Endothelial cell of umbilical vein (primary cell): ENCODE results near the gene EXOC6B. TPM values are rescaled to one million over a fixed set of nuclear protein-coding genes. Genes with fewer than 3 reads are reported as not detected.

Source experiments
- BruUV-seq: library from RNA; stranded (reverse); fragments of 400-500 nt; replicated peaks from 2 replicates; lab custom pipeline; 2021; lab: Mats Ljungman, UMichigan
- CTCF ChIA-PET: fragments of 300-600, 350-600 bp; sonication (Branson Sonifier 250); formaldehyde crosslinking; loops from one replicate; lab custom pipeline; 2021; ENCODE audit warnings: antibody characterized with exemption, inconsistent platforms; lab: Charles Lee
- POLR2A ChIA-PET: fragments of 300-600, 350-600 bp; sonication (Branson Sonifier 250); formaldehyde crosslinking; loops from one replicate; lab custom pipeline; 2021; ENCODE audit warnings: antibody characterized with exemption, inconsistent platforms; lab: Charles Lee
- DNase-seq: peaks from one replicate; pipeline ENCODE4 v3.0.0-alpha.2; 2011; ENCODE audit warnings: low read depth, low spot score
- FAIRE-seq: peaks from 2 replicates; lab custom pipeline; 2011; peaks lifted over from hg19 to GRCh38; lab: Jason Lieb, UNC
- H2AFZ ChIP-seq: 2 replicates; pipeline ENCODE4 v1.6.0; 2012; ENCODE audit warnings: low read depth, low read length, control low read depth, inconsistent platforms
- H3K27ac ChIP-seq: 2 replicates; pipeline ENCODE4 v1.5.1; 2011; ENCODE audit warnings: low read depth, mild to moderate bottlenecking, control low read depth, low read length, moderate library complexity; ENCODE audit not compliant: insufficient read depth
- H3K27me3 ChIP-seq, 2 experiments: 2 replicates each; pipeline versions ENCODE4 v1.6.0 to v1.6.1; 2011; ENCODE audit warnings: low read length in 2 of 2, mixed read lengths in 1 of 2; ENCODE audit not compliant: control insufficient read depth in 2 of 2, insufficient read depth in 2 of 2
- H3K36me3 ChIP-seq, 2 experiments: 2 replicates in 1 of 2; 3 replicates in 1 of 2; pipeline ENCODE4 v1.5.1; 2011; ENCODE audit warnings: low read length in 2 of 2, mild to moderate bottlenecking in 1 of 2, moderate library complexity in 1 of 2; ENCODE audit not compliant: control insufficient read depth in 2 of 2, insufficient read depth in 2 of 2; ENCODE audit errors: extremely low read depth in 1 of 2
- H3K4me1 ChIP-seq: 3 replicates; pipeline ENCODE4 v1.5.1; 2011; ENCODE audit warnings: mild to moderate bottlenecking, low read length; ENCODE audit not compliant: control insufficient read depth, insufficient read depth; ENCODE audit errors: extremely low read depth
- H3K4me2 ChIP-seq: 2 replicates; pipeline ENCODE4 v1.6.1; 2011; ENCODE audit warnings: low read length, control low read depth, mixed read lengths; ENCODE audit not compliant: insufficient read depth
- H3K4me3 ChIP-seq, 3 experiments: fragments of 200-600 bp in 1 of 3; sonication (generic), shearing (Covaris generic) in 1 of 3; replicated peaks in 1 of 3; 2 replicates each; pipeline ENCODE4 v1.5.1; 2011 to 2016; ENCODE audit warnings: control low read depth in 3 of 3, low read length in 3 of 3, mild to moderate bottlenecking in 2 of 3, inconsistent platforms in 1 of 3, low read depth in 1 of 3, moderate library complexity in 1 of 3; ENCODE audit not compliant: insufficient read depth in 1 of 3
- H3K79me2 ChIP-seq: 2 replicates; pipeline ENCODE4 v1.6.0; 2012; ENCODE audit warnings: low read length, inconsistent platforms; ENCODE audit not compliant: control insufficient read depth, insufficient read depth
- H3K9ac ChIP-seq: replicated peaks from 2 replicates; pipeline ENCODE3; 2011; ENCODE audit warnings: low read length, control low read depth; ENCODE audit not compliant: insufficient read depth; ENCODE audit errors: extremely low read depth
- H3K9me1 ChIP-seq: replicated peaks from 3 replicates; pipeline ENCODE4 v1.6.0; 2011; ENCODE audit warnings: mild to moderate bottlenecking, low read length; ENCODE audit not compliant: control insufficient read depth, insufficient read depth; ENCODE audit errors: extremely low read depth
- H3K9me3 ChIP-seq: replicated peaks from 2 replicates; pipeline ENCODE4 v1.5.1; 2012; ENCODE audit warnings: low read length, inconsistent platforms; ENCODE audit not compliant: control insufficient read depth, insufficient read depth
- H4K20me1 ChIP-seq: replicated peaks from 2 replicates; pipeline ENCODE3; 2011; ENCODE audit warnings: mild to moderate bottlenecking, low read length; ENCODE audit not compliant: control insufficient read depth, insufficient read depth; ENCODE audit errors: extremely low read depth
- CTCF ChIP-seq, 2 donors: IDR thresholded peaks; 1 replicate in 1 of 2; 2 replicates in 1 of 2; pipeline ENCODE4 v1.5.1; 2011; ENCODE audit warnings: low read length in 2 of 2, mild to moderate bottlenecking in 2 of 2, moderate library complexity in 2 of 2, control low read depth in 1 of 2, inconsistent platforms in 1 of 2, low read depth in 1 of 2; ENCODE audit not compliant: insufficient read depth in 1 of 2; ENCODE audit errors: extremely low read depth in 1 of 2
- EZH2 ChIP-seq: IDR thresholded peaks from 2 replicates; pipeline ENCODE4 v1.6.1; 2012; ENCODE audit warnings: borderline replicate concordance, low read depth, mild to moderate bottlenecking, moderate library complexity, low read length, inconsistent platforms; ENCODE audit not compliant: severe bottlenecking
- FOS ChIP-seq: IDR thresholded peaks from 2 replicates; pipeline ENCODE4 v1.6.1; 2011; ENCODE audit warnings: mild to moderate bottlenecking, low read length, moderate library complexity, borderline replicate concordance; ENCODE audit not compliant: insufficient read depth
- GATA2 ChIP-seq: IDR thresholded peaks from 2 replicates; pipeline ENCODE4 v1.7.0; 2011; ENCODE audit warnings: low read depth, mild to moderate bottlenecking, moderate library complexity, mixed read lengths, low read length; ENCODE audit not compliant: insufficient read length, insufficient read depth
- JUN ChIP-seq: IDR thresholded peaks from 2 replicates; pipeline ENCODE4 v1.6.1; 2011; ENCODE audit warnings: borderline replicate concordance, low read depth; ENCODE audit not compliant: insufficient read length, insufficient read depth
- MYC ChIP-seq: IDR thresholded peaks from one replicate; pipeline ENCODE4 v1.6.1; 2011; ENCODE audit warnings: mild to moderate bottlenecking, low read depth, low read length
- POLR2A ChIP-seq: IDR thresholded peaks from 2 replicates; pipeline ENCODE4 v1.6.1; 2012; ENCODE audit warnings: low read depth, mild to moderate bottlenecking, control low read depth, low read length
- POLR2AphosphoS5 ChIP-seq: IDR thresholded peaks from 2 replicates; pipeline ENCODE4 v1.6.1; 2012; ENCODE audit warnings: low read depth, mild to moderate bottlenecking, control low read depth, low read length, moderate library complexity; ENCODE audit not compliant: insufficient read depth
- dilution Hi-C: fragments of 300-500 bp; cut with MboI; formaldehyde crosslinking; loops from one replicate; pipeline ENCODE4 v1.15.0; 2019; ENCODE audit warnings: low sequenced_read_pairs; ENCODE audit not compliant: extremely low pct_ligation_motif_present
- intact Hi-C: fragments of 100-400 bp; cut with micrococcal nuclease; formaldehyde crosslinking; loops from one replicate; pipeline ENCODE4 v1.10.0; 2022
- polyA plus RNA-seq, 4 experiments: library from polyadenylated mRNA; depleted of rRNA in 3 of 4; stranded (reverse) in 3 of 4; unstranded in 1 of 4; fragments of >200 nt; gene quantifications; 2 replicates each; pipeline versions ENCODE4 v1.2.1 to v1.2.3, GENCODE V29; 2011 to 2012; ENCODE audit warnings: missing spikeins in 1 of 4
- total RNA-seq: library from RNA; stranded (reverse); gene quantifications from 2 replicates; pipeline ENCODE4 v1.2.3, GENCODE V29; 2021
- TF ChIP-seq, protein P1 (sequence below): IDR thresholded peaks from 2 replicates; pipeline ENCODE4 v1.6.1; 2011; ENCODE audit not compliant: insufficient read depth, insufficient read length

The EXOC6B gene
- total and polyA plus RNA-seq, 2 donors (not counting 3 experiments of a cell fraction or from before 2014, with no cell fraction given) = 10.8 to 34.8 TPM

DNA sequence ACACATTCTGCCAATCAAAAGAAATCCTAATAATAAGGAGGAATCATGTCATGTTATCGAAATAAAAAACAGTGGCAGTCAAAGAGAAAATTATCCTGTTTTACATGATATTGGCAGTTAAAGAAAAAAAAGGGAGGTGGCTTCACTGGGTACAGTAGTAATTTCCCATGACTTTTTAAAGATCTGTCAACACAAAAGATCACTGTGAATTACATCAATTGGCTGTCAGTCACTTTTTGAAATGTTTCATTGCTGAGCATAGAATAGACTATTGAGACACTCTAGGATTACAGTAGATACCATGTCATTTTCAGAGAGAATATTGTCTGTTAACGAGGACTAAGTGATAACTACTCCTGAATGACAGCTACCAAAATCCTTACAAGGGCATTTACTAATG lies 342.5 kb downstream of the EXOC6B start:
- Histone ChIP-seq H3K9ac (no peak overlapping the region), H3K4me2 (no peak overlapping the region), H2AFZ (no peak overlapping the region), H3K4me1 (no peaks in the 10 kb centered on the region), H3K9me1 (no peaks in the 10 kb centered on the region), H3K4me3 (no peak overlapping the region), H3K27ac (no peak overlapping the region), H3K79me2 (no peaks in the 10 kb centered on the region), H3K27me3 (no peaks in the 10 kb centered on the region), H4K20me1 (no peaks in the 10 kb centered on the region), H3K9me3 (no peaks in the 10 kb centered on the region), H3K36me3 (no peaks in the 10 kb centered on the region)
- TF ChIP-seq CTCF (IDR thresholded peaks at IDR 0.05; ENCODE audit: extremely low read depth in 1 of 2, insufficient read depth in 1 of 2, low read depth in 1 of 2, low read length in 2 of 2) (no peak), MYC (no peak), FOS (no peak), EZH2 (no peak), JUN (no peak), POLR2A (no peak), POLR2AphosphoS5 (no peak), GATA2 (no peak)
- TF ChIP-seq, protein P1, sequence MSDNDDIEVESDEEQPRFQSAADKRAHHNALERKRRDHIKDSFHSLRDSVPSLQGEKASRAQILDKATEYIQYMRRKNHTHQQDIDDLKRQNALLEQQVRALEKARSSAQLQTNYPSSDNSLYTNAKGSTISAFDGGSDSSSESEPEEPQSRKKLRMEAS = no peak
- no peak for DNase-seq
- intact Hi-C loops (no loop called here), dilution Hi-C loops (no loop called here)
- BruUV-seq = no TSS peak
- CTCF ChIA-PET = no interaction called here
- FAIRE-seq = no peak
- POLR2A ChIA-PET = no interaction called here
